Measurements from ENCODE around the gene CDS2. TPM values are rescaled to one million over a fixed set of nuclear protein-coding genes. Genes with fewer than 3 reads are reported as not detected.

CDS2 gene
- total RNA-seq, 2 experiments from 2014 or later: 56.2 to 58.3 TPM

- Mint-ChIP-seq H3K36me3 (ENCODE audit: low read depth) (peaks cover 19% of the 10 kb centered on the region), H3K27ac (peak overlapping the region; percentile 15)
- CTCF ChIA-PET: interaction anchor here (1.7 kb wide), 1 partner anchor 20 kb away, joined by 4 read pairs; no protein-coding TSS in a partner anchor
These were observed 45.4 kb downstream of the CDS2 start for GRCh38 chr20:5172167-5172601.

GRCh38 chr20:5172903-5173463 lies 46.2 kb downstream of the CDS2 start:
- H3K27ac Mint-ChIP-seq: peak overlapping the region; percentile 21

More at GRCh38 chr20:5172167-5172601, 45.4 kb downstream of the CDS2 start:
- no peaks in the 10 kb centered on the region for H3K9me3 Mint-ChIP-seq (ENCODE audit: insufficient read depth)
- H3K27me3 Mint-ChIP-seq (ENCODE audit: low read depth): no peaks in the 10 kb centered on the region
- POLR2A ChIA-PET: no interaction called here
- H3K4me1 Mint-ChIP-seq (ENCODE audit: low read depth): peaks cover 41% of the 10 kb centered on the region
- DNase-seq (no peak), ATAC-seq (no peak)
- H3K4me3 Mint-ChIP-seq: no peak overlapping the region

GRCh38 chr20:5173751-5174150 lies 46.9 kb downstream of the CDS2 start:
- Mint-ChIP-seq H3K4me1 (ENCODE audit: low read depth) (peaks cover 31% of the 10 kb centered on the region), H3K4me3 (no peak overlapping the region), H3K36me3 (ENCODE audit: low read depth) (peaks cover 28% of the 10 kb centered on the region), H3K27me3 (ENCODE audit: low read depth) (no peaks in the 10 kb centered on the region), H3K27ac (peak overlapping the region; percentile 53), H3K9me3 (ENCODE audit: insufficient read depth) (no peaks in the 10 kb centered on the region)
- DNase-seq: no peak
- ChIA-PET POLR2A (interaction anchor here (1.2 kb wide), 1 partner anchor 53 kb away, joined by 3 read pairs; no protein-coding TSS in a partner anchor), CTCF (interaction anchor here (2.3 kb wide), 1 partner anchor 18 kb away, joined by 12 read pairs; no protein-coding TSS in a partner anchor)
- no peak for ATAC-seq

More at GRCh38 chr20:5172903-5173463, 46.2 kb downstream of the CDS2 start:
- Mint-ChIP-seq H3K4me1 (ENCODE audit: low read depth) (peaks cover 36% of the 10 kb centered on the region), H3K27me3 (ENCODE audit: low read depth) (no peaks in the 10 kb centered on the region), H3K9me3 (ENCODE audit: insufficient read depth) (no peaks in the 10 kb centered on the region), H3K36me3 (ENCODE audit: low read depth) (peaks cover 21% of the 10 kb centered on the region), H3K4me3 (no peak overlapping the region)
- ChIA-PET POLR2A (no interaction called here), CTCF (no interaction called here)
- DNase-seq (no peak), ATAC-seq (no peak)

GRCh38 chr20:5177071-5177470 lies 50.3 kb downstream of the CDS2 start:
- Mint-ChIP-seq H3K9me3 (ENCODE audit: insufficient read depth) (no peaks in the 10 kb centered on the region), H3K27me3 (ENCODE audit: low read depth) (no peaks in the 10 kb centered on the region), H3K36me3 (ENCODE audit: low read depth) (peaks cover 34% of the 10 kb centered on the region), H3K4me1 (ENCODE audit: low read depth) (peaks cover 12% of the 10 kb centered on the region), H3K27ac (peak overlapping the region; percentile 17), H3K4me3 (no peak overlapping the region)
- ATAC-seq (no peak), DNase-seq (no peak)
- ChIA-PET POLR2A (no interaction called here), CTCF (interaction anchor here (1.1 kb wide), 1 partner anchor 50 kb away, joined by 3 read pairs; the partner anchor contains the start of gene CDS2)

GRCh38 chr20:5178046-5178445 lies 51.2 kb downstream of the CDS2 start:
- H3K9me3 Mint-ChIP-seq (ENCODE audit: insufficient read depth): no peaks in the 10 kb centered on the region
- H3K27me3 Mint-ChIP-seq (ENCODE audit: low read depth): no peaks in the 10 kb centered on the region
- peaks cover 9% of the 10 kb centered on the region for H3K4me1 Mint-ChIP-seq (ENCODE audit: low read depth)
- peaks cover 42% of the 10 kb centered on the region for H3K36me3 Mint-ChIP-seq (ENCODE audit: low read depth)
- no peak for DNase-seq
- ChIA-PET POLR2A (no interaction called here), CTCF (interaction anchor here (1.1 kb wide), 1 partner anchor 51 kb away, joined by 3 read pairs; the partner anchor contains the start of gene CDS2)
- no peak overlapping the region for H3K27ac Mint-ChIP-seq
- no peak for ATAC-seq
- H3K4me3 Mint-ChIP-seq: no peak overlapping the region

GRCh38 chr20:5180421-5180820 lies 53.6 kb downstream of the CDS2 start:
- ATAC-seq: no peak
- H3K9me3 Mint-ChIP-seq (ENCODE audit: insufficient read depth): no peaks in the 10 kb centered on the region
- H3K4me3 Mint-ChIP-seq: no peak overlapping the region
- ChIA-PET CTCF (interaction anchor here (0.9 to 2.3 kb wide), 2 partner anchors 13 to 54 kb away, joined by 4 to 16 read pairs; partner anchors contain the start of gene CDS2), POLR2A (no interaction called here)
- no peaks in the 10 kb centered on the region for H3K27me3 Mint-ChIP-seq (ENCODE audit: low read depth)
- peaks cover 40% of the 10 kb centered on the region for H3K36me3 Mint-ChIP-seq (ENCODE audit: low read depth)
- no peak overlapping the region for H3K27ac Mint-ChIP-seq
- no peaks in the 10 kb centered on the region for H3K4me1 Mint-ChIP-seq (ENCODE audit: low read depth)
- no peak for DNase-seq

- peak overlapping the region; percentile 58 for H3K27ac Mint-ChIP-seq
- no peaks in the 10 kb centered on the region for H3K27me3 Mint-ChIP-seq (ENCODE audit: low read depth)
- ChIA-PET CTCF (interaction anchor here (0.7 to 2.3 kb wide), 3 partner anchors 11 to 55 kb away, joined by 3 to 16 read pairs (median 4); partner anchors contain the start of gene CDS2), POLR2A (no interaction called here)
- H3K4me1 Mint-ChIP-seq (ENCODE audit: low read depth): no peaks in the 10 kb centered on the region
- ATAC-seq (no peak), DNase-seq (no peak)
- no peak overlapping the region for H3K4me3 Mint-ChIP-seq
- H3K36me3 Mint-ChIP-seq (ENCODE audit: low read depth): peaks cover 39% of the 10 kb centered on the region
- no peaks in the 10 kb centered on the region for H3K9me3 Mint-ChIP-seq (ENCODE audit: insufficient read depth)
These were observed 54.1 kb downstream of the CDS2 start for GRCh38 chr20:5180933-5181332.

- CTCF ChIA-PET: interaction anchor here (0.7 to 2.8 kb wide), 3 partner anchors 10 to 55 kb away, joined by 3 to 12 read pairs (median 4); partner anchors contain the start of gene CDS2
- H3K27ac Mint-ChIP-seq: no peak overlapping the region
- DNase-seq (no peak), ATAC-seq (no peak)
- H3K4me3 Mint-ChIP-seq: no peak overlapping the region
- no peaks in the 10 kb centered on the region for H3K27me3 Mint-ChIP-seq (ENCODE audit: low read depth)
- POLR2A ChIA-PET: no interaction called here
- no peaks in the 10 kb centered on the region for H3K9me3 Mint-ChIP-seq (ENCODE audit: insufficient read depth)
- H3K4me1 Mint-ChIP-seq (ENCODE audit: low read depth): no peaks in the 10 kb centered on the region
- H3K36me3 Mint-ChIP-seq (ENCODE audit: low read depth): peaks cover 37% of the 10 kb centered on the region
These were observed 54.7 kb downstream of the CDS2 start for GRCh38 chr20:5181492-5181891.

GRCh38 chr20:5181958-5182357 lies 55.1 kb downstream of the CDS2 start:
- ATAC-seq: no peak
- Mint-ChIP-seq H3K4me1 (ENCODE audit: low read depth) (no peaks in the 10 kb centered on the region), H3K27ac (no peak overlapping the region), H3K9me3 (ENCODE audit: insufficient read depth) (no peaks in the 10 kb centered on the region), H3K36me3 (ENCODE audit: low read depth) (peaks cover 36% of the 10 kb centered on the region), H3K27me3 (ENCODE audit: low read depth) (no peaks in the 10 kb centered on the region), H3K4me3 (no peak overlapping the region)
- POLR2A ChIA-PET: no interaction called here
- CTCF ChIA-PET: interaction anchor here (0.9 to 2.8 kb wide), 3 partner anchors 24 to 56 kb away, joined by 3 to 12 read pairs (median 4); partner anchors contain the start of gene CDS2
- DNase-seq: no peak

GRCh38 chr20:5182615-5183254 lies 55.9 kb downstream of the CDS2 start:
- H3K4me1 Mint-ChIP-seq (ENCODE audit: low read depth): no peaks in the 10 kb centered on the region
- DNase-seq (no peak), ATAC-seq (no peak)
- ChIA-PET POLR2A (no interaction called here), CTCF (interaction anchor here (0.9 to 2.8 kb wide), 3 partner anchors 23 to 442 kb away, joined by 3 to 12 read pairs (median 3); partner anchors contain the start of gene CDS2)
- H3K27me3 Mint-ChIP-seq (ENCODE audit: low read depth): no peaks in the 10 kb centered on the region
- no peak overlapping the region for H3K4me3 Mint-ChIP-seq
- peaks cover 34% of the 10 kb centered on the region for H3K36me3 Mint-ChIP-seq (ENCODE audit: low read depth)
- peak overlapping the region; percentile 23 for H3K27ac Mint-ChIP-seq
- H3K9me3 Mint-ChIP-seq (ENCODE audit: insufficient read depth): no peaks in the 10 kb centered on the region

GRCh38 chr20:5183731-5184474 lies 57.1 kb downstream of the CDS2 start:
- H3K4me3 Mint-ChIP-seq: no peak overlapping the region
- no peaks in the 10 kb centered on the region for H3K27me3 Mint-ChIP-seq (ENCODE audit: low read depth)
- H3K4me1 Mint-ChIP-seq (ENCODE audit: low read depth): no peaks in the 10 kb centered on the region
- no peak for ATAC-seq
- H3K36me3 Mint-ChIP-seq (ENCODE audit: low read depth): peaks cover 34% of the 10 kb centered on the region
- peak overlapping the region; percentile 22 for H3K27ac Mint-ChIP-seq
- CTCF ChIA-PET: interaction anchor here (1.0 to 2.8 kb wide), 3 partner anchors 9 to 443 kb away, joined by 3 to 12 read pairs (median 3); partner anchors contain the start of gene CDS2
- no peaks in the 10 kb centered on the region for H3K9me3 Mint-ChIP-seq (ENCODE audit: insufficient read depth)
- no peak for DNase-seq
- POLR2A ChIA-PET: no interaction called here

All from activated CD8-positive, alpha-beta T cell treated with anti-CD3 and anti-CD28 coated beads, Interleukin-2, amount 10 ng/mL, durations not matched to agents 7 days and 5 days (primary cell).